Measurements from ENCODE around the gene CD93.

- TF ChIP-seq CTCF (conservative IDR thresholded peaks at IDR 0.05 in 1 of 2, IDR thresholded peaks at IDR 0.05 in 1 of 2; ENCODE audit: low read depth in 1 of 2, low read length in 2 of 2), result no peak
- no peak for TF ChIP-seq EZH2 (IDR thresholded peaks at IDR 0.05; ENCODE audit: low read length, missing control alignments)
Measured at GRCh38 chr20:23133560-23133998, 47.5 kb upstream of the CD93 start.
